NCI-H2227 treated with DMSO at 0.1 percent for 48 hours (cell line): ENCODE data around the gene MEF2B.
A peak's percentile ranks its signal among the peaks of the same experiment; 100 is the strongest.

Source experiments
- DNase-seq: peaks from one replicate; lab custom pipeline; 2025; lab: John Stamatoyannopoulos, UW

MEF2B gene

GRCh38 chr19:19170053-19170872, at the start of gene MEF2B:
Gene MEF2B (minus strand): TSS chr19:19170263. CDS start chr19:19150735, 19,528 bp downstream.
- DNase-seq: peak; percentile 71

GRCh38 chr19:19218911-19219310, 48.8 kb upstream of the MEF2B start:
- no peak for DNase-seq

- DNase-seq: no peak
Measured at GRCh38 chr19:19217099-19217498, 47.0 kb upstream of the MEF2B start.

- DNase-seq: no peak
Measured at GRCh38 chr19:19215792-19216191, 45.7 kb upstream of the MEF2B start.

GRCh38 chr19:19214892-19215291, 44.8 kb upstream of the MEF2B start:
- DNase-seq: no peak

GRCh38 chr19:19214159-19214490, 44.1 kb upstream of the MEF2B start:
- no peak for DNase-seq

GRCh38 chr19:19213426-19214158, 43.5 kb upstream of the MEF2B start:
- DNase-seq: no peak

GRCh38 chr19:19212916-19213315, 42.9 kb upstream of the MEF2B start:
- no peak for DNase-seq

GRCh38 chr19:19211499-19212420, 41.7 kb upstream of the MEF2B start, which contains the start of gene NCAN:
Gene NCAN (plus strand): TSS chr19:19211958. CDS start chr19:19216954, 4,996 bp downstream.
- peak; percentile 11 for DNase-seq

- DNase-seq: no peak
Measured at GRCh38 chr19:19209372-19209771, 39.3 kb upstream of the MEF2B start.

GRCh38 chr19:19207637-19208572, 37.8 kb upstream of the MEF2B start:
- no peak for DNase-seq

- no peak for DNase-seq
Measured at GRCh38 chr19:19206938-19207337, 36.9 kb upstream of the MEF2B start.

- DNase-seq: no peak
Measured at GRCh38 chr19:19205416-19206410, 35.6 kb upstream of the MEF2B start.

GRCh38 chr19:19204181-19204580, 34.1 kb upstream of the MEF2B start:
- no peak for DNase-seq

GRCh38 chr19:19203012-19203856, 33.2 kb upstream of the MEF2B start, which contains the start of gene NR2C2AP:
Gene NR2C2AP (minus strand): TSS chr19:19203414. CDS start chr19:19203060, 354 bp downstream.
- DNase-seq: peak; percentile 82

- no peak for DNase-seq
Measured at GRCh38 chr19:19202707-19203011, 32.6 kb upstream of the MEF2B start.

GRCh38 chr19:19201697-19202630, 31.9 kb upstream of the MEF2B start:
- DNase-seq: no peak

- DNase-seq: no peak
Measured at GRCh38 chr19:19193926-19194325, 23.9 kb upstream of the MEF2B start.
